Anterior cingulate cortex (tissue), 58 donors: ENCODE measurements around the gene HSD17B14.
"Not testable (repeated sequence)": the region's sequence is repeated elsewhere in the genome, so short reads cannot be mapped to it uniquely, and the experiment has no call there.

Experiments used
- DNase-seq, 58 donors: peaks; one replicate each; lab custom pipeline; 2025; lab: John Stamatoyannopoulos, UW

HSD17B14 gene

GRCh38 chr19:48770734-48771472 lies 65.4 kb downstream of the HSD17B14 start:
- no peak for DNase-seq

GRCh38 chr19:48770266-48770665 lies 66.0 kb downstream of the HSD17B14 start:
- no peak for DNase-seq

GRCh38 chr19:48768994-48769713 lies 67.1 kb downstream of the HSD17B14 start:
- DNase-seq: no peak

DNA sequence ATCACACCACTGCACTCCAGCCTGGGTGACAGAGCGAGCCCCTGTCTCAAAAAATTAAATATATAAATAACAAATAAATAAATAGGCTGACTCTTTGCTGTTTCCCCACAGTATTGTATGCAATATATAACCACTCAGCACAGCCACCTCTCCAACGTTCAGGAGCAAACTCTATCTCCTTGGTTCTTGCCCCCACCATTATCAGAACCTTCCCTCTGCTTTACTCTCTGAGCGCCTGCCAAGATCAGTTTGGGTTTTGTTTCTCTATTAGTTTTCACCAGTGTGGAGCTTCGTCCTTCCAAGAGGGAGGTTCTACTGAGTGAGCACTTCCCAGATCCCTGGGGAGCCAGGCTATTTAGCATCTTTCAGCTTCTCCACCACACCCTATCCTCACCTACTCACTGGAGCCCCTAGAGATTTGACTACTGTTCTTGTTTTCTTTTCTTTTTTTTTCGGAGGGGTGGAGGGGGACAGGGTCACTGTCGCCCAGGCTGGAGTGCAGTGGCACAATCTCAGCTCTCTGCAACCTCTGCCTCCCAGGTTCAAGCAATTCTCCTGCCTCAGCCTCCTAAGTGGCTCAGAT lies 68.0 kb downstream of the HSD17B14 start:
- not testable (repeated sequence) for DNase-seq

GRCh38 chr19:48765816-48766215 lies 70.5 kb downstream of the HSD17B14 start:
- not testable (repeated sequence) for DNase-seq
